Stimulated activated CD8-positive, alpha-beta memory T cell treated with anti-CD3 and anti-CD28 coated beads, Interleukin-12 subunit alpha, Interleukin-12 subunit beta, amount 100 ng/mL, for 1 hour (primary cell): ENCODE measurements around the gene PASK.
"Not testable (repeated sequence)": the region's sequence is repeated elsewhere in the genome, so short reads cannot be mapped to it uniquely, and the experiment has no call there.

Experiments
- DNase-seq: peaks from one replicate; pipeline ENCODE4 v3.0.0-alpha.2; 2020; ENCODE audit warnings: low read depth

The PASK gene

GRCh38 chr2:241148891-241149674 is at the start of gene PASK:
TSS of gene PASK (minus strand) at chr2:241149472. CDS start at chr2:241143032, 6,440 bp downstream.
- DNase-seq, result peak; percentile 89

DNA sequence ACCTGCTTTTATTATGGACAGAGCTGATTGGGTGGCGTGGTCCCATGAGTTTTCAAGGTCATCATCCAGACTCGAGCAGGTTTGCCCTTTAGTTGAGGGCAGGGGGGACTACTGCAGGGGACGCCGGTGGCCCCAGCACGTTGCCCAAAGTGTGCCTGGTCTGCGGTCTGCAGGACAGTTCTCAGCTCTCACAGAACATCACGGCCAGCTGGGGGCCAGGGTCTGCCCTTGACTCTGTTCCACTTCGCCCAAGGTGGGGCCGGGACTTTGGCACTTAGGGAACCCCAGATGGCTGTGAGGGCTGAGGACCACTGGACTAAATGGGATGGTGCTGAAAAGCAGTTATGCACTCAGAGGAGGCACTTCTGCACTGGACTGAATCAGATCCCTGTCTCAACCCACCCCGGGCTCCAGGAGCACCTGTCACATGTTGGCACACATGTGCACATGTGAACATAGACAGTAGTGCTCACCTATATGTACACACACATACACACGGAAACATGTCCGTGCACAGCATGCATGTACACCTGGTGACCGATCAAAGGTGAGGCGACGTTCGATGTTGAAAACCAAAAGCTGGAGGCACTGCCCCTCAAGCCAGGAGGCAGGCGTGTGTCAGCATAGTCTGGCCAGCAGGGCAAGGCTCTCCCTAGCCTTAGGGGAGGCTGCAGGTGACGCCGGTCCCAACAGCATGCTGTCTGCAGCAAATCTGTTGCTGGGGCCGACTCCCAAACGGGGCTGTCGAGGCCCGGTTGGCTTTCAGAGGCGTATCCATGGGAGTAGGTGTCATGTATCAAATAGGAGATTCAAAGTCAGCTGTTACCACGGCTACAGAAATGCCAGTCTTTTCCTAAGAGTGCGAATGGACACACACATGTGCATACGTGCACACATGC is 49.4 kb upstream of the PASK start:
- no peak for DNase-seq

- no peak for DNase-seq
Measured at GRCh38 chr2:241197947-241198346, 48.7 kb upstream of the PASK start.

- DNase-seq, result not testable (repeated sequence)
Measured at GRCh38 chr2:241197246-241197645, 48.0 kb upstream of the PASK start.

GRCh38 chr2:241195506-241196130 is 46.3 kb upstream of the PASK start:
- no peak for DNase-seq

- DNase-seq, result no peak
Measured at GRCh38 chr2:241194811-241195210, 45.5 kb upstream of the PASK start.

GRCh38 chr2:241193271-241193670 is 44.0 kb upstream of the PASK start:
- DNase-seq, result no peak

DNA sequence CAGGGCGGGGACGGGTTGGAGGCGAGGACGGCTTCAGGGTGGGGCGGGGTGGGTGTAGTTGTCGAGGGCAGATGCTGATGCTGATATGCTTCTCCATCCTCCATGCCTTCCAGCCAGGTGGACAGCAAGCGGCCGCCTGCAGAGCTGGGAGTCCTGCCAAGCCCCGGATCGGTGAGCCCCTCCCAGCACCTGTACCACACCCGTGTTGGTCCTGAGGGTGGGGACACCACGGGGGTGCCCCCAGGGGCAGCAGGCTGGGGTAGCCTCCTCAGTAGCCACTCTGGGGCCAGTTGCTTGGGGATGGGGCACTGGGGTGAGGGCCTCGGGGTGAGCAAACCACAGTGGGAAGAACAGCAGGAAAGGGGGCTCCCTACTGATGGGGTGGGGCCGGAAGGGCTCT is 41.8 kb upstream of the PASK start:
- no peak for DNase-seq

DNA sequence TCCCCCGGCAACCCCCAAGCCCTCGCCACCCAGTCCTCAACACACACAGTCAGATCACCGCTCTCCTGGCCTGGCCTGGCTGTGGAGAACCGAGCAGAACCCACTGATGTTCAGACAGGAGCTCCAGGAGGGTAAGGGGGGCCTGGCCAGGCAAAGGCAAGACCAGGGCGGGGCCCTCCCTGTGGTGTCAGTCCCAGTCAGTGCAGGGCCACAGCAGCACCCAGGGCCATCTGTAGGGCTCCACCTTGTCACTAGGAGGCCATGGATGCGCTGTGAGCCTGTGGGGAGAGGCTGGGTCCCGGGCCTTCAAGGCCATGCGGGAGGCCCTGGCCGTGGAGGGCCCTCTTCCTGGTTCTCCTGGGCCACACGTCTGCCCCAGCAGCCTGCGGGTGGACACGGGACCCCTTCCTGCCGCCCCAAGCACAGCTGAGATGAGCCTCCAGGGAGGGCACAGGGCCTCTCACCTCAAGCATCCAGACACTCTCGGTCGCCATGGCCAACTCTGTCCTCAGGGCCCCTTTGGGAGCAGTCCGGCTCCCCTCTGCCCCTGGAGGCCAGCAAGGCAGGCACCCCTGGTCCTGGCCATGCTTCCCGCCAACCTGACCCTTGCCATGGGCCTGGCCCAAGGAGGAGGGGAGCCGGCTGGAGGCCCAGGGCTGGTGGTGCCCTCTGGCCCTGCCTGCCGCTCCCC is 41.2 kb upstream of the PASK start:
- no peak for DNase-seq

DNA sequence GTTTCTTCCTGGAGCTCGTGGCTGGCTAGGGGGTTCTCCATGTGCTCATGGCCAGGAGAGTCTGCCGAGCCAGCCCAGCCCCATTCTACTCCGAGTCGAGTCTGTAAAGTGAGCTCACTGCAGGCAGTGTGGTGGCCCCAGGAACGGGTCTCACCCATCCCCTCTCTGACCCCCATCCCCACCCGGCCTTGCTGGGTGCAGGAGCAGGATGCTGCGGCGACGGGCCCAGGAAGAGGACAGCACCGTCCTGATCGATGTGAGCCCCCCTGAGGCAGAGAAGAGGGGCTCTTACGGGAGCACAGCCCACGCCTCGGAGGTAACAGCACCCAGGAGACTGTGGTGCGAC is 40.6 kb upstream of the PASK start:
- no peak for DNase-seq

GRCh38 chr2:241189093-241189855 is 40.0 kb upstream of the PASK start:
- DNase-seq, result no peak

- no peak for DNase-seq
Measured at GRCh38 chr2:241188361-241189092, 39.3 kb upstream of the PASK start, which contains the start of gene ANO7. TSS of gene ANO7 (plus strand) at chr2:241188677. CDS start at chr2:241190064, 1,387 bp downstream.

DNA sequence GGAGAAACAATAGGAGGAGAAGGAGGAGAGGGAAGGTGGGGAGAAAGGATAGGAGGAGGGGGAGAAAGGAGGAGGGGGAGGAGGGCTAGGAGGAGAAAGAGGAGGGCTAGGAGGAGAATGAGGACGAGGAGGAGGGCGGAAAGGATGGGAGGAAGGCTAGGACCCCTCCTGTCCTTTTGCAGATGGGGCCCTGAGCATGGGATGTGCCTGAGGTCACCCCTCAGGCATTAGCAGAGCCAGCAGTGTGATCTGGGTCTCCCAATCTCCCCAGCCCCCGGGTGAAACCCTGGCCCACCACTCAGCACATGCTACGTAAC is 38.6 kb upstream of the PASK start:
- no peak for DNase-seq

DNA sequence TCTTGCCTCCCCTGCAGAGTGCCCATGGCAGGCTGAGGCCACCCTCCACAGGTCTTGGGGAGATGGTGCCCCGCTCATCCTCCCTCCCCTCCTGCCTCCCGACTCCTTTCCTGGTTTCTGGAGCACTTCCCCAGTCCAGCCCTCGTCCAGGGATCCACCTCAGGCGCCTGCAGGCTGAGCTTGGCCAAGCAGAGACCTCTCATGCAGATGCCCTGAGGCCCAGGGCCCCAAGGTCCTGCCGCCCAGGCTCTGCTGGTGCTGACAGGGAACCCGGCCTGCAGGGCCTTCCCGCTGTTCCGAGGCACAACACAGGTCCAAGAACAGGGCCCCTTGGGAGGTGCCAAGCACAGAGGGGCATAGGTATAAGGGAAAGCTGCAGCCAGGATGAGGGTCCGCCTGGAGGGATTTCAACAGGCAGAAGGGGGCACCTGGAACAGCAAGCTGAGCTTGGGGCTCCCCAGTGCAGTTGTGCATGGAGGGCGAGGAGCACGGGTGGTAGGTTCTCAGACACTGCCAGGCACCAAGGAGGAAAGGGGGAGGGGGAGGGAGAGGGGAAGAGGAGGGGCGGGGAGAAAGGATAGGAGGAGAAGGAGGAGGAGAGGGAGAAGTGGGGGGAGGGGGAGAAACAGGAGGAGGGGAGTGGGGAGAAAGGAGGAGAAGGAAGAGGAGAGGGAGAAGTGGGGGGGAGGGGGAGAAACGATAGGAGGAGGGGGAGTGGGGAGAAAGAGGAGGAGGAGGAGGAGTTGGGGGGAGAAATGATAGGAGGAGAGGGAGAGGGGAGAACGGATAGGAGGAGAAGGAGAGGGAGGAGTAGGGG is 38.0 kb upstream of the PASK start:
- no peak for DNase-seq

DNA sequence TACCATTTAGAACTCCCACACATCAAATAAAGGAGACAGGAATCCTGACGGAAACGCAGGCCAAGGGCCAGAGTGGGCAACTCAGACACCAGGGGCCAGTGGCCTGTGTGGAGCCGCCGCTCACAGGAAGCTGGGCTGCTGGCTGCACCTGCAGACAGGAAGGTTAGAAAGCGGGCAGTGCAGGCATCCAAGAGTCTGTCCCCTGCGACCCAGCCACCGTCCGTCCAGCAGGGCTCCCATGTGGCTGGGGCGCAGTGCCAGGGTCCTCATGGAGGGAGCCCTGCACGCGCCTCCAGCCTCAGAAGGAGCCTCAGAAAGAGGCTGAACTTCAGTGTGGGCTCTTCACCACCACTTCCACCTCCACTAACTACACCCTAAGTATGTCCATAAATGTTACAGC is 36.7 kb upstream of the PASK start:
- no peak for DNase-seq

- no peak for DNase-seq
Measured at GRCh38 chr2:241184901-241185300, 35.6 kb upstream of the PASK start.

DNA sequence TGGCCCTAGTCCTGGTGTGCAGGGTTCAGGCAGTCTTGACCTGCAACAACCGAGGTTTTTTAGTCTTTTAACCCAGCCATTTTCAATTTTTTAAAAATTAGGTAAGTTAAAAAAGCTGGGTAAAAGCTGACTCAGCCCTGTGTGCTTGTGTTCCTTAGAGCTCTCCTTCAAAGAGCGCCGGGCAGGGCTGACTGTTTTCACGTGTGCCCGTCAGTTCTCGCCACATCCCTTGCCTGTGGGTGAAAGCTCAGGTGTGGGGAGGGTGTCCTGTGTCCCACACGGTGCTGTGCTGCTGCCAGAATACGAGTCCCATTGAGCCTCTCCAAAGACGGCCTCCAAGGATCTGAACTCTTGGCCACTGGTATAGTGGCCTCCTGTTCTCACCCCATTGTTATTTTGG is 33.9 kb upstream of the PASK start:
- no peak for DNase-seq

GRCh38 chr2:241182531-241183133 is 33.4 kb upstream of the PASK start:
- no peak for DNase-seq

DNA sequence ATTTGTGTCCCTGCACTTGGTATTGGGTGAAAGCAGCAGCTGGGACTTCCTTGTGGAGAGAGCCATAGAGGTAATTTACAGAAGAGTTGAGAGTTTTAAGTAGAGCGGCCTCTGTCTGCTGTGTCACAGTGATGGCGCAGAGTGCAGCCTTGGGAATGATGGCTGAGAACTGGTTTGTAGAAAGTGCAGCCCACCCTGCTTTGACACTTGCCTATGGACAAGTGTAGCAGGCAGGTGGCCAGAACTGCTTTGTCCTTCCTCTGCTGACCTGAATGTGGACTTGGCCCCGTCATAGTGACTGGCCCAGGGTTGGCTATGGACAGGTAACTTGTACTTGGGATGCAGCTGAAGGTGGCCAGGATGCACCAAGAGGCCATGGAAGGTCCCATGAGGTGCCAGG is 32.9 kb upstream of the PASK start:
- no peak for DNase-seq

DNA sequence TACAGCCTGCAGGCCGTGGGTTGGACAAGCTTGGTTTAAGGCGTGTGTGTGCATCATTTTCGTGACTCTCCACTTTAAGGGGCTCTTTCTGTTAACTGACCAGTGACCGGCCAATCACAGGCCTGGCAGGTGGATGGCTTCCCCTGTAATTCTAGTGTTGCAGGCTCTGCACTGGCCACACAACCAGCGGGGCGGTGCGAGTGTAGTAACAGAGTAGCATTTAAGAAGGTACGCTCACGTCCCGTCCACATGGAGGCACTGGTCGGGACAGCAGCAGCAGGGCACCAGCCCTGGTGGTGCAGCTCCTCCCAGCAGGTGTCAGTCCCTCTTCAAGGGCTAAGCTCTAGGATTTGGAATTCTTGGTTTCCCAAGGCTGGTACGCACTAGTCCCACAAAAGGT is 31.2 kb upstream of the PASK start:
- no peak for DNase-seq
